H9 (cell line): ENCODE measurements around the gene GFI1B. TPM values are rescaled to one million over a fixed set of nuclear protein-coding genes. Genes with fewer than 3 reads are reported as not detected.

ENCODE experiments used
- DNase-seq: peaks from one replicate; pipeline ENCODE4 v3.0.0-alpha.2; 2017
- H2AFZ ChIP-seq: one replicate; pipeline ENCODE4 v1.6.1; 2013; ENCODE audit warnings: mild to moderate bottlenecking, low read length, control low read depth, moderate library complexity
- H2AK5ac ChIP-seq: 2 replicates; pipeline ENCODE4 v1.6.1; 2013; ENCODE audit warnings: low read length, control low read depth, mixed read lengths; ENCODE audit not compliant: insufficient read length
- H2BK120ac ChIP-seq: one replicate; pipeline ENCODE4 v1.6.1; 2013; ENCODE audit warnings: low read depth, mild to moderate bottlenecking, low read length, control low read depth, inconsistent platforms; ENCODE audit not compliant: poor library complexity, severe bottlenecking
- H2BK12ac ChIP-seq: 2 replicates; pipeline ENCODE4 v1.6.1; 2013; ENCODE audit warnings: low read length, control low read depth, mixed read lengths, low read depth; ENCODE audit not compliant: insufficient read length
- H2BK15ac ChIP-seq: 2 replicates; pipeline ENCODE4 v1.6.1; 2013; ENCODE audit warnings: low read depth, low read length, control low read depth
- H2BK20ac ChIP-seq: one replicate; pipeline ENCODE4 v1.6.1; 2013; ENCODE audit warnings: low read depth, mild to moderate bottlenecking, low read length, control low read depth, inconsistent platforms; ENCODE audit not compliant: poor library complexity, severe bottlenecking
- H2BK5ac ChIP-seq: 2 replicates; pipeline ENCODE4 v1.6.1; 2013; ENCODE audit warnings: low read length, control low read depth, mixed read lengths; ENCODE audit not compliant: insufficient read length
- H3K14ac ChIP-seq: 2 replicates; pipeline ENCODE4 v1.6.1; 2013; ENCODE audit warnings: low read length, control low read depth; ENCODE audit not compliant: insufficient read depth
- H3K18ac ChIP-seq: 2 replicates; pipeline ENCODE4 v1.6.1; 2013; ENCODE audit warnings: low read depth, mild to moderate bottlenecking, mixed read lengths, low read length, control low read depth; ENCODE audit not compliant: insufficient read length
- H3K23ac ChIP-seq: 2 replicates; pipeline ENCODE4 v1.6.1; 2013; ENCODE audit warnings: low read length, control low read depth, mixed read lengths, low read depth; ENCODE audit not compliant: insufficient read length
- H3K23me2 ChIP-seq: 2 replicates; pipeline ENCODE4 v1.6.1; 2013; ENCODE audit warnings: low read depth, mild to moderate bottlenecking, mixed read lengths, low read length, control low read depth; ENCODE audit not compliant: insufficient read length, poor library complexity, severe bottlenecking
- H3K27ac ChIP-seq: 2 replicates; pipeline ENCODE4 v1.5.1; 2013; ENCODE audit warnings: low read length, control low read depth, mixed read lengths, low read depth; ENCODE audit not compliant: insufficient read length
- H3K27me3 ChIP-seq: 2 replicates; pipeline ENCODE4 v1.6.1; 2013; ENCODE audit warnings: low read length, control low read depth, inconsistent platforms; ENCODE audit not compliant: insufficient read depth
- H3K4ac ChIP-seq: 2 replicates; pipeline ENCODE4 v1.6.1; 2013; ENCODE audit warnings: low read depth, mild to moderate bottlenecking, control low read depth, inconsistent platforms, low read length, moderate library complexity
- H3K4me1 ChIP-seq: 2 replicates; pipeline ENCODE4 v1.6.1; 2013; ENCODE audit warnings: low read length, control low read depth, inconsistent platforms; ENCODE audit not compliant: insufficient read depth
- H3K4me2 ChIP-seq: 2 replicates; pipeline ENCODE4 v1.6.1; 2013; ENCODE audit warnings: low read length, control low read depth, mixed read lengths; ENCODE audit not compliant: insufficient read length, insufficient read depth
- H3K56ac ChIP-seq: 2 replicates; pipeline ENCODE4 v1.6.1; 2013; ENCODE audit warnings: low read depth, mild to moderate bottlenecking, mixed read lengths, low read length, control low read depth; ENCODE audit not compliant: insufficient read length
- H3K79me1 ChIP-seq: 2 replicates; pipeline ENCODE4 v1.6.1; 2013; ENCODE audit warnings: low read depth, mild to moderate bottlenecking, moderate library complexity, low read length, control low read depth, inconsistent platforms; ENCODE audit not compliant: insufficient read depth, poor library complexity, severe bottlenecking
- H3K79me2 ChIP-seq: 2 replicates; pipeline ENCODE4 v1.6.1; 2013; ENCODE audit warnings: low read length, control low read depth, inconsistent platforms; ENCODE audit not compliant: insufficient read depth
- H3K9ac ChIP-seq: 2 replicates; pipeline ENCODE4 v1.6.1; 2013; ENCODE audit warnings: low read length, control low read depth, mixed read lengths; ENCODE audit not compliant: insufficient read length; ENCODE audit errors: extremely low read depth
- H3K9me3 ChIP-seq: one replicate; pipeline ENCODE4 v1.6.1; 2013; ENCODE audit warnings: low read depth, low read length, inconsistent platforms; ENCODE audit not compliant: control insufficient read depth
- H3T11ph ChIP-seq: one replicate; pipeline ENCODE4 v1.6.1; 2013; ENCODE audit warnings: mild to moderate bottlenecking, low read length, control low read depth, inconsistent platforms
- H4K20me1 ChIP-seq: one replicate; pipeline ENCODE4 v1.6.1; 2013; ENCODE audit not compliant: control insufficient read depth, insufficient read length, insufficient read depth
- H4K5ac ChIP-seq: 2 replicates; pipeline ENCODE4 v1.6.1; 2013; ENCODE audit warnings: low read depth, mild to moderate bottlenecking, mixed read lengths, low read length, control low read depth; ENCODE audit not compliant: insufficient read length
- H4K8ac ChIP-seq: replicated peaks from 2 replicates; pipeline ENCODE4 v1.6.1; 2013; ENCODE audit warnings: low read length, control low read depth, mixed read lengths, low read depth; ENCODE audit not compliant: insufficient read length
- H4K91ac ChIP-seq: 2 replicates; pipeline ENCODE4 v1.6.1; 2013; ENCODE audit warnings: low read depth, mild to moderate bottlenecking, moderate library complexity, mixed read lengths, low read length, control low read depth; ENCODE audit not compliant: insufficient read length
- H3K27ac Mint-ChIP-seq, 3 experiments: 2 replicates in 2 of 3; 3 replicates in 1 of 3; pipeline ENCODE4 v1.8.0; 2020 to 2021; ENCODE audit warnings: mixed read lengths in 3 of 3, mild to moderate bottlenecking in 1 of 3, moderate library complexity in 1 of 3
- H3K27me3 Mint-ChIP-seq: 2 replicates; pipeline ENCODE4 v1.8.0; 2021; ENCODE audit warnings: low read depth, mild to moderate bottlenecking, moderate library complexity, mixed read lengths
- H3K36me3 Mint-ChIP-seq, 3 experiments: 2 replicates in 2 of 3; 3 replicates in 1 of 3; pipeline ENCODE4 v1.8.0; 2020 to 2021; ENCODE audit warnings: low read depth in 3 of 3, mixed read lengths in 3 of 3; ENCODE audit not compliant: insufficient read depth in 1 of 3
- H3K4me1 Mint-ChIP-seq, 2 experiments: 2 replicates each; pipeline ENCODE4 v1.8.0; 2020; ENCODE audit warnings: mixed read lengths in 2 of 2
- H3K4me3 Mint-ChIP-seq, 2 experiments: 2 replicates in 1 of 2; 3 replicates in 1 of 2; pipeline ENCODE4 v1.8.0; 2020 to 2021; ENCODE audit warnings: mild to moderate bottlenecking in 2 of 2, mixed read lengths in 2 of 2, moderate library complexity in 1 of 2
- H3K9me3 Mint-ChIP-seq, 2 experiments: 2 replicates in 1 of 2; 3 replicates in 1 of 2; pipeline ENCODE4 v1.8.0; 2020; ENCODE audit warnings: mild to moderate bottlenecking in 2 of 2, mixed read lengths in 2 of 2, moderate library complexity in 1 of 2
- WGBS: extraction: QIAGEN DNeasy Blood & Tissue Kit; methylation state at CpG from one replicate; pipeline ENCODE4 v1.1.7; 2013; ENCODE audit warnings: missing lambda C conversion rate, low lambda C conversion rate, mixed read lengths; ENCODE audit not compliant: insufficient read length; ENCODE audit errors: extremely low coverage; 5-methylcytosine and 5-hydroxymethylcytosine counted together
- total RNA-seq: library from RNA; stranded (reverse); gene quantifications from 2 replicates; pipeline ENCODE4 v1.2.1, GENCODE V29; 2021
- TF ChIP-seq, protein P1 (sequence below): fragments of 200-600 bp; sonication (generic); conservative IDR thresholded peaks from 3 replicates; pipeline ENCODE4 v1.8.0; 2021; ENCODE audit warnings: antibody characterized with exemption, mild to moderate bottlenecking

The GFI1B gene
- total RNA-seq, 1 experiment from 2014 or later, result not detected

DNA sequence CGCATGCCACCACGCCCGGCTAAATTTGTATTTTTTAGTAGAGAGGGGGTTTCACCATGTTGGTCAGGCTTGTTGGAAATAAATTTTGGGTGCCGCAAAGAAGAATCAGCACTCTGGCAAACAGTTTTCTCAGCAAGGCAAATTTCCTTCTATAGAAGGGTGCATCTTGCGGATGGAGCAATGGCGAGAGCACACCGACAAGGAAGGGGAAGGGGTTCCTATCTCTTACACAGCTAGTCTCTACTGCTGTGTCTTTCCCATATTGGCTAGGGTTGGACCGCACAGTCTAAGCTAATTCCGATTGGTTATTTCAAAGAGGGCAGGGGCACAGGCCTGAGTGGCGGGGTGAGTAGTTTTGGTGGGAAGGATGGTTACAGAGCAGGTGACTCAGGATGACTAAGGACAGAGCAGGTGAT is 53.0 kb downstream of the GFI1B start:
- Histone ChIP-seq H4K8ac (no peak overlapping the region), H2BK15ac (no peak overlapping the region), H2BK120ac (no peak overlapping the region), H3K23me2 (peaks cover 4% of the 10 kb centered on the region), H3K14ac (no peak overlapping the region), H2BK20ac (no peak overlapping the region), H2AFZ (no peak overlapping the region), H3K4ac (no peak overlapping the region), H2BK12ac (no peak overlapping the region), H4K91ac (no peak overlapping the region), H3T11ph (no peak overlapping the region), H3K79me1 (peaks cover 7% of the 10 kb centered on the region), H2AK5ac (no peak overlapping the region), H3K18ac (no peak overlapping the region), H3K27me3 (no peaks in the 10 kb centered on the region), H3K4me1 (no peaks in the 10 kb centered on the region; the same call in 1 of the 2 replicates), H4K20me1 (no peaks in the 10 kb centered on the region), H3K9me3 (no peaks in the 10 kb centered on the region), H3K4me2 (peak overlapping the region; percentile 48), H3K56ac (no peak overlapping the region), H2BK5ac (no peak overlapping the region), H3K9ac (peak overlapping the region; percentile 85), H3K27ac (no peak overlapping the region), H3K23ac (no peak overlapping the region), H4K5ac (no peak overlapping the region), H3K79me2 (peaks cover 25% of the 10 kb centered on the region; the same call in 1 of the 2 replicates)
- DNase-seq, result no peak
- H3K4me3 Mint-ChIP-seq, result peak overlapping the region; percentile 93 to 99
- H3K4me1 Mint-ChIP-seq, result peaks cover 17 to 18% of the 10 kb centered on the region in 2 experiments
- TF ChIP-seq, protein P1, sequence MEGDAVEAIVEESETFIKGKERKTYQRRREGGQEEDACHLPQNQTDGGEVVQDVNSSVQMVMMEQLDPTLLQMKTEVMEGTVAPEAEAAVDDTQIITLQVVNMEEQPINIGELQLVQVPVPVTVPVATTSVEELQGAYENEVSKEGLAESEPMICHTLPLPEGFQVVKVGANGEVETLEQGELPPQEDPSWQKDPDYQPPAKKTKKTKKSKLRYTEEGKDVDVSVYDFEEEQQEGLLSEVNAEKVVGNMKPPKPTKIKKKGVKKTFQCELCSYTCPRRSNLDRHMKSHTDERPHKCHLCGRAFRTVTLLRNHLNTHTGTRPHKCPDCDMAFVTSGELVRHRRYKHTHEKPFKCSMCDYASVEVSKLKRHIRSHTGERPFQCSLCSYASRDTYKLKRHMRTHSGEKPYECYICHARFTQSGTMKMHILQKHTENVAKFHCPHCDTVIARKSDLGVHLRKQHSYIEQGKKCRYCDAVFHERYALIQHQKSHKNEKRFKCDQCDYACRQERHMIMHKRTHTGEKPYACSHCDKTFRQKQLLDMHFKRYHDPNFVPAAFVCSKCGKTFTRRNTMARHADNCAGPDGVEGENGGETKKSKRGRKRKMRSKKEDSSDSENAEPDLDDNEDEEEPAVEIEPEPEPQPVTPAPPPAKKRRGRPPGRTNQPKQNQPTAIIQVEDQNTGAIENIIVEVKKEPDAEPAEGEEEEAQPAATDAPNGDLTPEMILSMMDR, result no peak
- no CpG with 5 or more reads among the region's 10 CpGs for WGBS
- H3K27ac Mint-ChIP-seq, result peak overlapping the region in 2 of 3 experiments; percentile 92 to 100; a peak in 5 of 7 replicates
- H3K9me3 Mint-ChIP-seq, result peaks cover 2 to 6% of the 10 kb centered on the region in 2 experiments; a peak in 3 of 5 replicates
- H3K27me3 Mint-ChIP-seq, result peaks cover 7% of the 10 kb centered on the region
- peaks cover 5 to 12% (median 8%) of the 10 kb centered on the region in 3 experiments; a peak in 5 of 7 replicates for H3K36me3 Mint-ChIP-seq
